Retinal pigment epithelial cell (primary cell): ENCODE results near the gene SERPINB11.
"Not testable (repeated sequence)": the region's sequence is repeated elsewhere in the genome, so short reads cannot be mapped to it uniquely, and the experiment has no call there.

Experiments used
- DNase-seq: peaks from one replicate; pipeline ENCODE4 v3.0.0-alpha.2; 2010; ENCODE audit warnings: low read depth
- H3K4me3 ChIP-seq: 2 replicates; pipeline ENCODE4 v1.5.1; 2011; ENCODE audit warnings: mild to moderate bottlenecking, low read length, control low read depth, moderate library complexity
- TF ChIP-seq, protein P1 (sequence below): conservative IDR thresholded peaks from 2 replicates; pipeline ENCODE4 v1.5.1; 2011; ENCODE audit warnings: low read depth, low read length, control low read depth, inconsistent platforms

The SERPINB11 gene

DNA sequence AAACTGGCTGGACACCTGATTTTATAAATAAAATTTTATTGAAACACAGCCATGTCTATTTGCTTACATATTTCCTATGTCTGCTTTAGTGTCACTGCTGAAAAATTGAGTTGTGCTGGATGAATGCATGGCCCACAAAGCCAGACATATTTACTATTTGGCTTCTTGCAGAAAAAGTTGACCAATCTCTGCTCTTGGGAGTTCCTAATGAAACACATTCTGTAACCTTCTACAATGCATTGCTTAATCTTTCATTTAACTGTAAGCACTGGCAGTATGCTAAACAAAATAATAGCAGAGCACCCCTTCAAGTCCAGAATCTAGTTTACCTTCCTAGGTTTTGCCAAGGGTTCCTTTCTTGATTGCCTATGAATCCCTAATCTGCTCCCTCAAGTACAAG lies 54.8 kb downstream of the SERPINB11 start:
- TF ChIP-seq, protein P1, sequence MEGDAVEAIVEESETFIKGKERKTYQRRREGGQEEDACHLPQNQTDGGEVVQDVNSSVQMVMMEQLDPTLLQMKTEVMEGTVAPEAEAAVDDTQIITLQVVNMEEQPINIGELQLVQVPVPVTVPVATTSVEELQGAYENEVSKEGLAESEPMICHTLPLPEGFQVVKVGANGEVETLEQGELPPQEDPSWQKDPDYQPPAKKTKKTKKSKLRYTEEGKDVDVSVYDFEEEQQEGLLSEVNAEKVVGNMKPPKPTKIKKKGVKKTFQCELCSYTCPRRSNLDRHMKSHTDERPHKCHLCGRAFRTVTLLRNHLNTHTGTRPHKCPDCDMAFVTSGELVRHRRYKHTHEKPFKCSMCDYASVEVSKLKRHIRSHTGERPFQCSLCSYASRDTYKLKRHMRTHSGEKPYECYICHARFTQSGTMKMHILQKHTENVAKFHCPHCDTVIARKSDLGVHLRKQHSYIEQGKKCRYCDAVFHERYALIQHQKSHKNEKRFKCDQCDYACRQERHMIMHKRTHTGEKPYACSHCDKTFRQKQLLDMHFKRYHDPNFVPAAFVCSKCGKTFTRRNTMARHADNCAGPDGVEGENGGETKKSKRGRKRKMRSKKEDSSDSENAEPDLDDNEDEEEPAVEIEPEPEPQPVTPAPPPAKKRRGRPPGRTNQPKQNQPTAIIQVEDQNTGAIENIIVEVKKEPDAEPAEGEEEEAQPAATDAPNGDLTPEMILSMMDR: no peak
- no peak for DNase-seq
- no peak overlapping the region for H3K4me3 ChIP-seq

DNA sequence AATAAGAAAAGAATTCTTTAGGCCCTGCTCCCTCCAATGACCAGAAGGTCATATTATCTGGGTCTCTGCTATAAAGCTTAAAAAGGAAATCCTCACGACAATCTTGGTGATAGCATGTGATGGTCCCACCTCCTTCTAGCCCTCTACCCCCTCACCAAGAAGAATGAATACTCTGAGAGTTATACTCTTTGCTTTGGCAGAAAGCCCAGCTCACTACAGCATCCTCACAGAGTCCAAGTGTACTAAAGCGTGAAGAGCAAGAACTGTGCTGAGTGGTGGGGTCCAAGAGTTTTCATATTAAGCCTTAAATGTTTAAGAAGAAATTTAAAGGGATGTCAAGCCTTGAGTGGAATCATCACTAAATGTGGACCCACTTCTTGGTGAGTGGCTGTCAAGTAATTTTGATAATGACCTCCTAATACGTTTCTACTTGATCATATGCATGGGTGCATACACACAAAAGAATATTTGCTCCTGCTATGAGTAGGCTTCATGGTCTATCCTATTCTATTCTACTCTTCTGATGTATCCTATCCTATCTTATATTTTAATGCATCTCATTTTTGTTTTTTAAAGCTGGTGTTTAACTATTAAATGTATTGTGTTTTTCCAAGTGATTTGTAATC lies 56.0 kb downstream of the SERPINB11 start:
- DNase-seq: no peak
- TF ChIP-seq, protein P1: no peak
- no peak overlapping the region for H3K4me3 ChIP-seq

DNA sequence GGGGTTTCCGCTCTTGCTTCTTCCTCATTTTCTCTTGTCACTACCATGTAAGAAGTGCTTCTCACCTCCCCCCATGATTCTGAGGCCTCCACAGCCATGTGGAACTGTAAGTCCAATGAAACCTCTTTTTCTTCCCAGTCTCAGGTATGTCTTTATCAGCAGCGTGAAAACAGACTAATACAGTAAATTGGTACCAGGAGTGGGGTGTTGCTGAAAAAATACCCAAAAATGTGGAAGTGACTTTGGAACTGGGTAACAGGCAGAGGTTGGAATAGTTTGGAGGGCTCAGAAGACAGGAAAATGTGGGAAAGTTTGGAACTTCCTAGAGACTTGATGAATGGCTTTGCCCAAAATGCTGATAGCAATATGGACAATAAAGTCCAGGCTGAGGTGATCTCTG lies 57.0 kb downstream of the SERPINB11 start:
- not testable (repeated sequence) for DNase-seq, H3K4me3 ChIP-seq

GRCh38 chr18:63762518-63762917 lies 59.8 kb downstream of the SERPINB11 start:
- TF ChIP-seq, protein P1: no peak
- H3K4me3 ChIP-seq: no peak overlapping the region
- no peak for DNase-seq

GRCh38 chr18:63763831-63764600 lies 61.3 kb downstream of the SERPINB11 start:
- H3K4me3 ChIP-seq: no peak overlapping the region
- TF ChIP-seq, protein P1: no peak
- DNase-seq: no peak

GRCh38 chr18:63765837-63766236 lies 63.1 kb downstream of the SERPINB11 start:
- TF ChIP-seq, protein P1: no peak
- no peak for DNase-seq
- H3K4me3 ChIP-seq: no peak overlapping the region
